GM19452 (cell line): ENCODE measurements around the gene IGFBP6.
A peak's percentile ranks its signal among the peaks of the same experiment; 100 is the strongest.
"Not testable (repeated sequence)": the region's sequence is repeated elsewhere in the genome, so short reads cannot be mapped to it uniquely, and the experiment has no call there.

Source experiments
- ATAC-seq: cut with Tn5 transposase; IDR thresholded peaks from one replicate; pipeline ENCODE4 v1.9.1; 2021; ENCODE audit not compliant: unreplicated experiment

The IGFBP6 gene

DNA sequence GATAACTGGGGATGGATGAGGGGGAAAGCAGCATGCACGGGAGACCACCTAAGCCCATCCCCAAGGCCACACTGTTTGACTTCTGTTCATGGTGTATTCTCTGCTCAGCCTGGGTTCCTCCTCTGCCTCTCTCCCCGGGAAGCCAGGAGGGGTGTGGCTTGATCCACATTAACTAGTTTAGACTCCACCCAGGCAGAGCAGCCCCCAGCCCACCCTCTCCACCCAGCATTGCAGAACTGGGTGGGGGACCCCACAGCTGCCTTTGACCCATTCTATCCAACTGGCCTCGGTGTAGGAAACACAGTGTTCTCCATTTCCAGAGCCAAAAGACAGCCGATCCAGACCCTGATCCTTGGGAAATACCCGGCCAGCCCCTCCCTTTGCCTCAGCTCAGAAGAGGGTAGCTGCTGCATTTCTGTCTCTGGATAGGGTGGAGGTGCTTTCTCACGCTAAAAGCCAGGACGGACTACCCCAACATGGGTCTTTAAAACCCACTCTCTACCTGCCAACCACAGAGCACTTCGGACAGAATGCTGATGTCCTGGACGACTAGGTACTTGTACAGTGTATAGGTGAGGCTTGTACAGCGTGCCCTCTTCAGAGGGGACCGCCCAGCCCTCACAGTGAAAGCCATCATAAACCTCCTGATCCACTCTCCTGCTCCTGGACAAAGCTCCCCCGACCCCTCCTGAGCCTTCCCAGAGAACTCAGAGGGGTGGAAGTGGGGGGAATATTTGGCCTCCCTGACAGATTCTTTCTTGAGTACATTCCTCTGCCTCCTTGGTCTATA is 27.7 kb upstream of the IGFBP6 start:
- no peak for ATAC-seq

DNA sequence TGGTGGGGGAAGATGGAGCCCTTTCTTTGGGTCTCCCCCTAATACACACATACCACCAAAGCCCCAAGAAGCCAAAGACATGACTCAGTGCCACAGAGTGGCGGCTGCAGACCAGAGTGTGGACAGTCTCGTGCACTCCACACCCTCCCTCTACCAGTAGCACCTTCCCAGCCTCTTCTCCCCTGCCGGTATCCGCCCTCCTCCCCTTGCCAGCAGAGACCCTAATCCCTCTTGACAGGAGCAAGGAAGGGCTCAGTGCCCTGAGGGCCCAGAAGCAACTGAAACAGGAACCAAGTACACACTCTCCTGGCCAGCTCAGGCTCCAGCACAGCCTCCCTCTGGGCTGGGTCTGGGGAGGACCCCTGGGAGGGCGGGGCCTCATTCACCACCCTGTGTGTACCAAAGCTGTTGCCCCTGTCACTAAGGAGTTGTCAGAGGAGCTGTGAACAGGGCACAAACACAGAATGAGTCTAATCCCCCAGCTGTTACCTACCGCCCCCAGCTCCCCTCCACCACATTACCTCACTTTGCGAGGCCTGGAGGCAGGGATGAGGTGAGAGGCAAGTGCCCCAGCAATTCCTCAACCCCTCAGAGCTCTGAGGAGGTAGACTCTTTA is 26.5 kb upstream of the IGFBP6 start:
- ATAC-seq: no peak

DNA sequence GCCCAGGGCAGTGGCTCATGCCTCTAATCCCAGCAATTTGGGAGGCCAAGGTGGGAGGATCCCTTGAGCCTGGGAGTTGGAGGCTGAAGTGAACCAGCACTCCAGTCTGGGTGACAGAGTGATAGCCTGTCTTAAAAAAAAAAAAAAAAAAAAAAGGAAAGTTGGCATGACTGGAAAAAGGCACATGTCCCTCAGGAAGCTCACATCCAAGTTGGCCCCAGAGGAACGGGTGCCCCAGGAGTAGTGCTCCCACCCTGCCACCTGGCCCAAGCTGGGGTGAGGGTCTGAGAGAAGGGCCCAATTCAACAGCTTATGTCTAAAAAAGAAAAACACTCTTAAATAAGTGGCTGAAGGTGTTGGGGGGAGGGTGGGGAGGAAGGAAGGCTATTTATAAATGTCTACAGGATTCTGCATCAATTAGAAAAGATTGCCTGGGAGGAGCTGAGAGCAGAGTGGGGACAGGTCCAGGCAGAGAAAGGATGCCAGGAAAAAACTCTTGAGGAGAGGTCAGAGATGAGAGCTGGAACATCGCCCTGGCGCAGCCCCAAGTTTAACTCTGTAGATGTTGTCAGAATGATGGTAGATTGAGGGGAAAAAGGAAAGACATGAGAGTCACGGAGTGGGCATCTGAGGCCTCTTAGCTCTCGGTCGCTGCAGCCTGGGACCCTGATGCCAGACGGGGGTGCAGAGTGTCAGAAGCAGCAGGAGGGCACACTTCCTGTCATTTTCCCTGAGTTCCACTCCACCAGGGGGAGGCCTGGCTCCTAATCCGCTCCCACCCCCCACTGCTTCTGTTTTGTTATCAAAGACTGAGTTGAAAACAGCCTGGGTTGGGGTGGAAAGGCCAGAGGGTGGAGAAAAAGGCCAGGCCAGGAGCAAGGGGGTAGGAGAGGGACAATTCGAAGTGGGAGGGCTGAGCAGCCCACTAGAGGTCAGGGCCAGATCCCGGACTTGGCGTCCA is 25.6 kb upstream of the IGFBP6 start:
- no peak for ATAC-seq

DNA sequence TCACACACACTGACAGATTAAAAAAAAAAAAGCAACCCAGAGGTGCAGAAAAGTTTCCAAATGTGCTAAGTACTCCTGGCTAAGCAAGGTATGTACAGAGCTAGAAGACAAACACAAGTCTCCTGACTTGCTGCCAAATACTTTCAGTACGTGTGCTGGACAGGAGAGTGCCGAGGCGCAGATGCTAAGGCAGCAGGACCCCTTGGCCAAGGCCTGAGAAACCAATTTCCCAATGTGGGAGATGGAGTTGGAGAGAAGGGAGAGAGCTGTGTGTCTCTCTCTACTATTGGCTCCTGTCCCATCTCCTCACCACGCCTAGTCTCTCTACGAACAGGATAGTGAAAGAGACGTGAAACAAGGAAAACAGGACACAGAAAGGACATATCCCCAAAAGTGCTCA is 23.6 kb upstream of the IGFBP6 start:
- no peak for ATAC-seq

DNA sequence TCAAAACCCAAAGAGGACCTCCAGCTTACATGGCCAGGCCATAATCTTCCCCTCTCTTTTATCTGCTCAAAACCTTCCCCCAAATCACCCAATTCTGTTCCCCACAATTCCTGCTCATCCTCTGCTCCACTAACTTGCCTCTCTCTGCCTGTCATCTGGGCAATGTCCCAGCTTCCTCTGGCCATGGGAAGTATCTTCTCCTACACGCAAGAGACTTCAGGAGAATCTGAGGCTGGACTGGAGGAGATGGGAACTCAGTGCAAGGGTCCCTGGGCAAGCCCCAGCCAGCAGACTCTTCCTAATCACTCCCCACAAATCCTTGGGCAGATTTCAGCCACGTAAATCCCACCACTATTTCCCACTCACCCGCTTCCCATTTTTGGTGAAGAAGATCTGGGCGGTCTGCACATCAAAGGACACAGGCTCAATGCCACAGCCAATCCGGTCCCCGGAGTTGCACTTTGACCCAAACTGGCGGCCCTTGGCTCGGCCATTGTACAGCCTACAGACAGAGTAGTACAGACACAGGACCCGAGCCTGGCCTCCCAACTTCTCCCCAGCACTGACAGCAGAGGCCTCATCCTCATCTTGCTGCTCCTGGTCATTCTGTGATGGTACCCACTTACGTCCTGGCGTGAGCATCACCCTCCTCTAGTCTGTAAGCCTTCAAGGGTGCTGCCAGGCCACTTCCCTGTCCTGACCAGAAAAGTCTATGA is 23.0 kb upstream of the IGFBP6 start:
- no peak for ATAC-seq

DNA sequence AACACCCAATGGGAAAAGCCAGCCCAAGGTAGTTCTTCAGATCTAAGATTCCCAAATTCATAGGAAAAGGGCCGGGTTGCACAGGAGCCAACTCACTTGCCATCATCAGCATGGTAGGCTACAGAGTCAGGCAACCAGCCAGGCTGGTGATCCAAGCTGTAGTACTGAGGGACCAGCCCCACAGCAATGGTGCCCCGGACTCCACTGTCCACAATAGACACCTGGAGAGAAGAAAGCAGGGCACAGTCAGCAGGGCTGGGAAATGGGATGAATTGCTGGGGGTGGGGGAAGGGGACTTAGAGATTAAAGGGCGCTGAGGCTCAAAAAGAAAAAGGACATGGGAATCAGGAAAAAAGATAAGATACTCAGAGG is 22.5 kb upstream of the IGFBP6 start:
- ATAC-seq: no peak

DNA sequence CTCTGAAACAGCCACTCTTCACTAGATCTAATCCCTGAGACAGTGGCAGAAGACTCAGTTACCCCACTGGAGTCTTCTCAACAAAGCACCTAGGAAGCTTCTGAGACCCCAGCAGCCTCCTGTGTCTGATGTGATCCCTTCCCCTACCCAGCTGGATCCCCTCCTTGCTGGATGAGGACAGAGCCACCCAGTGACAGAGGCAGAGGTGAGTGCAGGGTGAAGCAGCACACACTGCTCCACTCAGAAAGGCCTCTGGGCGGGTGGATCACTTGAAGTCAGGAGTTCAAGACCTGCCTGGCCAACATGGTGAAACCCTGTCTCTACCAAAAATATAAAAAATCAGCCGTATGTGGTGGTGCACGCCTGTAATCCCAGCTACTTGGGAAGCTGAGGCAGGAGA is 21.0 kb upstream of the IGFBP6 start:
- no peak for ATAC-seq

DNA sequence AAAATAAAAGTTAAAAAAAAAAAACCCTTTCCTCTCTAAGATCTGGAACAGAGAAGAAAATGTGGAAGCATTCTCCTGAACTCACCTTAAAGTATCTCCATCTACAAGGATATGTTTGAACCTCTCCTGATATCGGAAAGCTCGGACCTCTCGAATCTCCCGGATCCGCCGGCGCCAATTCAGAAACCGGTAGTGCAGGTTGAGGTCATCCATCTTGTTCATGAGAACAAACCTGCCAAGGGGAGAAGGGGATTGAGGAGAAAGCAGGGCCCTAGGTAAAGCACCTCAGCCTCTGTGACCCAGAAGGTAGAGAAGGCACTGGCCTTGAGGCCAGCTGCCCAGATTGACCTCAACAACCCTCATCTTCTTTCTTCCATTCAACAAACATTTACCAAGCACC is 20.4 kb upstream of the IGFBP6 start:
- ATAC-seq: no peak

DNA sequence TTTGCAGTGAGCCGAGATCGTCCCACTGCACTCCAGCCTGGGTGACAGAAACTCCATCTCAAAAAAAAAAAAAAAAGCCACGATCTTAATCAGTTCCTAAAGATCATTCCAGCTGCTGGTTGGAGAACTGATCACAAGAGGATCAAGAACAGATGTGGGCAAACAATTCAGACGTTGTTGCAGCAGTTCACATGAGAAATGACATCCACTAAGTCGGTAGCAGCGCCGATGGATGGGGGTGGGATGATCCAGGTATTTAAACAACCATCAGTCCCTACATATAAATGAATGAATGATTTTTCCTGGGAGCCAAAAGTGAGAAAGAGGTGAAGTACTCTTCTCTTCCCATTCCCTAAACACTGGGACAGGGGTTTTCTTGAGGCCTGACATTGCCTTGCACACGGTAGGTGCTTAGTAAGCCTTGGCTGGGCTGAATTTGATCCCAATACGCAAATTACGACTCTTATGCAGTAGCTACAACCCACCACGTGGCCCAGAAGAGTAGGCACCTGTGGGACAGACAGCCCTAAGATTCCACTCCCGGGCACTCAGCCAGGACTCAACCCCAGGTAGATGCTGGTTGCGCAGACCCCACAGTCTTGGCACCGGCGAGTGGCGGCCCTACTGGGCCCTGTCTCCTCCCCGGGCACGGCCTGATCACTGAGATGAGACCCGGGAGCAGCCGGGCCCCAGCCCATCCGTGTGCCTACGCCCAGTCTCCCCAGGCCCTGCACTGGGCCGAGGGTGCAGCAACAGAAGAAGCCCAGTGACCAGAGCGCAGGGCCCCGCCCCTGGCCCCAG is 18.8 kb upstream of the IGFBP6 start:
- ATAC-seq: peak; percentile 44

DNA sequence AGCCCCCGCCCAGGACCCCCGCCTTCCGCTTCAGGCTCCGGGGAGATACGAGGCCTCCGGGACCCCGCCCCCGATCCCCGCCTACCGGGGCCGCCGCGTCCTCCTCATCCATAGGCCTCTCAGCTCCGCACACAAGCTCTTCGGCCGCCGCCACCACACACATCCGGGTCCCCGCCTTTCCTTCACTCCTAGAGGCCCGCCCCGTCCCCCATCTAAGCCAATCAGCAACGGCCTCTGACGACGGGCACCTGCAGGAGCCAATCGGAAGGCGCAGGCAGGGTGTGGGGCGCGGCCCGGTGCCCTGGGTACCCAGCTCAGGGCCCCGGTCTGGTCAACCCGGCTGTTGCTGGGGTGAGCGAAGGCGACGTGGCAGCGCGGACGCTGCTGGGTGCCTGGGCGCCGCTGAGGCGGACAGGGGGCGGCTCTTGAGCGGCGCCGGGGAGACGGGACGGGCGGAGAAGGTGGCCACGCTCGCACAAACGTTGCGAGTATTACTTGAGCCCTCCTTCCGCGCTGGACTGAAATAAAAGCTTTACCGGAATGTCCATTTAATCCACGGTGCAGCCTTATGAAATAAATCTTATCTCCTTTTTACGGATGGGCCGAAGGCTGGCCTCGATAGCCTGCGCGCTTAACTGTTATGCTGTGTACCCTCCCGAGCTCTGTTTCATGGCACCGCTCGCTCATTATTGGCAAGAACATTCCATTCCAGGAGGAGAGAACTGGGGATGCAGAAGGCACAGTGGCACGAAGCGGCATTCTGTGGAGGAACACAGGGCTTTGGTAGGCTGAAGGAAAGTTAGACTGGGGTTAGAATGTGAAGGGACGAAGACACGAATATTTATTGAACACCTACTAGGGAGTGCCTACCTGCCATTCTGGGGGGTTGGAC is 18.0 kb upstream of the IGFBP6 start, which contains the start of gene SPRYD3:
TSS of gene SPRYD3 (minus strand) at position 165 of the 892 bp plus-strand sequence. CDS start at position 108, 57 bp downstream.
- peak; percentile 96 for ATAC-seq

DNA sequence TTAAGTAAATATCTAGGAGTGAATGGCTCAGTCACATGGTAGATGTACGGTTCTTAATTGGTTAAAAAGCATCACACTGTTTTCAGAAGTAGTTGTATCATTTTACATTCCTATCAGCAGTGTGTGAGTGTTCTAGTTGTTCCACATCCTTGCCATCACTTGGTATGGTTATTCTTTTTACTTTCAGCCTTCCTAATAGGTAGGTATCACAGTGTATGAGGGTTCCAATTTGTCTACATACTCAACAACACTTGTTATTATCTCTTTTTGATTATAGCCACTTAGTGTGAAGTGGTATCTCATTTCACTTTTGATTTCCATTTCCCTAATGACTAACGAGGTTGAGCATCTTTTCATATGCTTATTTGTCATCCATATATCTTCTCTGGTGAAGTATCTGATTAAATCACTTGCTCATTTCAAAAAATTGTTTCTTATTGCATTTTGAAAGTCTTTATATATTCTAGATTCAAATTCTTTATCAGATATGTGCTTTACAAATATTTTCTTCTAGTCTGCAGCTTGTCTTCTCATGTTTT is 14.8 kb upstream of the IGFBP6 start:
- ATAC-seq: no peak

DNA sequence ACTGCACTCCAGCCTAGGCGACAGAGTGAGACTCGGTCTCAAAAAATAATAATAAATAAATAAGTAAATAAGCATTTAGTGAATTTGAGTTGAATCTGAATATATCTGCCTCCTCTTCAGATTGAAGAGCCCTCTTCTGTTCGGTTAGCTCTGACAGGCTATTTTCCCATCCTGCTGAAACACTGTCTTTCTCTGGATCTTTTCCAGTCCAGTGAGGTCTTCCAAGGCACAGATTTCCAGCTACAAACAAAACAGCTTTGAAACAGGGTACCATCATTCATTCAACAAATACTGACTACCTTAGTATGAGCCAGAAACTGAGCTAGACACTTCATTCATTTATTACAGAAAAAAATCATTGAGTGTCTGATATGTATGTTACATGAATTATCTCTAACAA is 11.1 kb upstream of the IGFBP6 start:
- ATAC-seq: no peak

DNA sequence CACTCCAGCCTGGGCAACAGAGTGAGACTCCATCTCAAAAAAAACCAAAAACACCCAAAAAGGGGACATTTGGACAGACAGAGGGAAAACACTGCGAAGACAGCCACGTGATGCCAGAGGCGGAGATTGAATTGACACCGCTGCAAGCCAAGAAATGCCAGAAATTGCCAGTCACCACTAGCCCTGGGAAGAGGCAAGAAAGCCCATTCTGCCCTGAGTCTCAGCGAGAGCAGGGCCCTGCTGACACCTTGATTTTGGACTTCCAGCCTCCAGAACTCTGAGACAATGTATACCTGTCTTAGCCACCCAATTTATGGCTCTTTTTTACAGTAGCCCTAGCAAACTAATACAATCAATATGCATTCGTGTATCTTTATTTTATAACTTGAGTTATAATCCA is 7.4 kb upstream of the IGFBP6 start:
- ATAC-seq: no peak

DNA sequence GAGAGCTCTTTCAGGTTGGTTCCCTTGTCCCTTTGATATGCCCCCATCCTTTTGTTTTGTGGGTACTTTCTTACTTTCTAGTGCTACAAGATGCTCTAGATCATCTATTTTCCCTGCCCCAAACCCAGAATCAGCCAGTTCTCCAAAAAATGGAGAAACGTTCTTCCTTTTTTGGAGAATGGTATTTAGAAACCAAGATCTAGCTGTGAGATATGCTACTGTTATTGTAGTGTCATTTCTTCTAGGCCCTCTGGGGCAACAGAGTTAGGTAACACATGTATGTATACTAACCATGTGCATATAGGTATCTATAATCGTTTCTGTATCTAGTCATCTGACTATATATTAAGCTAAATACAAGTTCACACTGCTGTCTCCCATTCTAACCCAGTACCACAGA is 6.9 kb upstream of the IGFBP6 start:
- no peak for ATAC-seq

DNA sequence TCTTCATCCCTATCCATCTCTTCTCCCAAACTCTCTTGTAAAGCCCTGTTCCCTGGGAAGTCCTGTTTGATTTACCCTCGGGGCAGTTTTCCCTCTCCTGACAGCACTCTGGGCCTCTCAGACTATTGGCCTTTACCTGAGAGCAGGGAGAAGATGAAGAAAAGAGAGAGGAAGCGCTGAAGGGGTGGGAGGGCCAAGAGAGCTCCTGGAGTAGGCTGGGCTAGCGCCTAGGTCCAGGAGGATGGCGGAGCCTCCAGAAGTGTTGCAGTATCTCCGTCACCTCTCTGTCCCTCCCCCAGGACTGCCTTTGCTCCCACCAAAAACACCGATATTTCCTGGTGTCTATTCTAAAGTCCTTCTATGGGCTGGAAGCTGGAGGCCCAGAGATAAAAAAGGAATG is 5.7 kb upstream of the IGFBP6 start:
- ATAC-seq: no peak

DNA sequence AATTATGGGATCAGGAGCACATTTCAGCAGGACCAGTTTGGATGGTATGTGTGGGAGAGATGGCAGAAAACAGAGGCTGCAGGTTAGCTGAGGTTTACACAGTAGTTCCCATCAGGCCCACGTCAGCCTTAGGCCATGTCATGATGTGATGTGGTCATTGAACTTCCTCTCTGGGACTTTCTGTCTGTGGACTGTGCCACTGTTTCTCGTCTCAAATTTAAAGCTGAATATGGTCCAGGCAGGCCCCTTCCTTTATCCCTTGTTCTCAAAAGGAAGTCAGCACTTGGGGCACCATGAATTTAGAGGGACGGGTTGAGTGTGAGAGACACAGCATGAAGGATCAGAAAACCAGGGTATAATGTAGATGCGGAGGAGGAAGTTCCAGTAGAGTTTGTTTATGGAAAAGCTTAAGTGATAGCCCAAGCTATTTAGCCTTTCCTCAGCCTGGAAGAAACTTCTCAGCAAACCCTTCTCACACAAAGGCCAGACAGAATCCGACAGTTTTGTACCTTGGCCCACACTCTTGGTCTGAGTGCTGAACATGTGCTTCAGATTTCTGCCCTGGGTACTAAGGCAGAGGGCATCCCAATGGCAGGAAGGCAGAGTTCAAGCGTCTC is 3.6 kb upstream of the IGFBP6 start:
- no peak for ATAC-seq

DNA sequence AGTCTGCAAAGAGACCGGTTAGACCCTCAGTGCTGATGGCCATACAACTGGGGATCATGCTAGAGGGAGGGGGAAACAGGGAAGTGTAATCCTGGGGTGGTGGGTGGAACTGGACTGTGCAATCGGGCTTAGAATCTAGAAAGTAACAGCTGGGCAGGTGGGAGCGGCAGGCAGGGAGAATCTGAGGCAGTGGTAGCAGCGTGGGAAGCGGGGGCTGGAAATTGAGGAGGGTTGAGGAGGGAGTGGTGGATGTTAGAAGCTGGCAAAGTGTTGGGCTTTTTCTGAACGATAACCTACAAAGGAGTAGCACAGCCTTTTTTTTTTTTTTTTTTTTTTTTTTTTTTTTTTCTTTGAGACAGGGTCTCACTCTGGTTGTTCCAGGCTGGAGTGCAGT is 3.1 kb upstream of the IGFBP6 start:
- ATAC-seq: no peak

DNA sequence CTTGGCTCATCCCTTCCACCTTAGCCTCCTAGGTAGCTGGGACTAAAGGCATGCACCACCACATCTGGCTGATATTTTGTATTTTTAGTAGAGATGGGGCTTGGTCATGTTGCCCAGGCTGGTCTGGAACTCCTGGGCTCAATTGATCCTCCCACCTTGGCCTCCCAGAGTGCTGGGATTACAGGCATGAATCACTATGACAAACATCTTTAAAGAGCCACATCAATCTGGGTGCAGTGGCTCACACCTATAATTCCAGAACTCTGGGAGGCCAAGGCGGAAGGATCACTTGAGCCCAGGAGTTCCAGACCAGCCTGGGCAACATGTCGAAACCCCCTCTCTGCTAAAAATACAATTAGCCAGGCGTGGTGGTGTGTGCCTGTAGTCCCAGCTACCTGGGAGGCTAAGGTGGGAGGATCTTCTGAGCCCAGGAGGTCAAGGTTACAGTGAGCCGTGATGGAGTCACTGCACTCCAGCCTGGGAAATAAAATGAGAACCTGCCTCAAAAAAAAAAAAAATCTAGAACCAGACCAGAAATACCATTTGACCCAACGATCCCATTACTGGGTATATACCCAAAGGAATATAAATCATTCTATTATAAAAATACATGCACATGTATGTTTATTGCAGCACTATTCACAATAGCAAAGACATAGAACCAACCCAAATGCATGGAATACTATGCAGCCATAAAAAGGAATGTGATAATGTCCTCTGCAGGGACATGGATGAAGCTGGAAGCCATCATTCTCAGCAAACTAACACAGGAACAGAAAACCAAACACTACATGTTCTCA is 2.5 kb upstream of the IGFBP6 start:
- ATAC-seq: not testable (repeated sequence)
